H1 (cell line): Measurements from ENCODE around the gene SEZ6. TPM values are rescaled to one million over a fixed set of nuclear protein-coding genes. Genes with fewer than 3 reads are reported as not detected.

ENCODE experiments used
- CTCF ChIA-PET: fragments of 300-600 bp; sonication (Branson Sonifier 250); formaldehyde crosslinking; loops from one replicate; lab custom pipeline; 2021; ENCODE audit not compliant: partially characterized antibody; lab: Charles Lee
- POLR2A ChIA-PET: fragments of 300-600 bp; sonication (Branson Sonifier 250); formaldehyde crosslinking; loops from one replicate; lab custom pipeline; 2021; ENCODE audit warnings: inconsistent platforms; ENCODE audit not compliant: partially characterized antibody; lab: Charles Lee
- DNase-seq, 2 experiments: peaks; one replicate each; pipeline versions ENCODE4 v3.0.0 to v3.0.0-alpha.2; 2010 to 2022; ENCODE audit warnings: low spot score in 2 of 2, low read depth in 1 of 2, mixed read lengths in 1 of 2
- FAIRE-seq: peaks from 2 replicates; lab custom pipeline; 2011; peaks lifted over from hg19 to GRCh38; lab: Jason Lieb, UNC
- H2AFZ ChIP-seq: 2 replicates; pipeline ENCODE4 v1.8.1; 2012; ENCODE audit warnings: low read length, inconsistent platforms
- H2AK5ac ChIP-seq: 2 replicates; pipeline ENCODE4 v1.6.1; 2013; ENCODE audit warnings: low read depth, low read length
- H2BK120ac ChIP-seq: replicated peaks from 2 replicates; pipeline ENCODE3; 2013; ENCODE audit warnings: low read depth, low read length, inconsistent platforms
- H2BK12ac ChIP-seq: 2 replicates; pipeline ENCODE4 v1.6.1; 2013; ENCODE audit warnings: low read depth, low read length
- H2BK15ac ChIP-seq: 2 replicates; pipeline ENCODE4 v1.6.1; 2013; ENCODE audit warnings: low read length
- H2BK20ac ChIP-seq: 2 replicates; pipeline ENCODE4 v1.6.1; 2013; ENCODE audit warnings: low read length
- H2BK5ac ChIP-seq: 2 replicates; pipeline ENCODE4 v1.6.1; 2013; ENCODE audit warnings: low read depth, low read length
- H3K14ac ChIP-seq: 2 replicates; pipeline ENCODE4 v1.6.1; 2013; ENCODE audit warnings: inconsistent platforms; ENCODE audit not compliant: insufficient read length
- H3K18ac ChIP-seq: 2 replicates; pipeline ENCODE4 v1.6.1; 2013; ENCODE audit warnings: low read length; ENCODE audit errors: extremely low read depth
- H3K23ac ChIP-seq: 2 replicates; pipeline ENCODE4 v1.6.1; 2013; ENCODE audit warnings: inconsistent platforms; ENCODE audit not compliant: insufficient read length
- H3K23me2 ChIP-seq: 2 replicates; pipeline ENCODE4 v1.6.1; 2013; ENCODE audit warnings: low read depth, low read length
- H3K27ac ChIP-seq: 2 replicates; pipeline ENCODE4 v1.6.1; 2011; ENCODE audit warnings: low read depth, low read length, inconsistent platforms
- H3K27me3 ChIP-seq, 4 experiments: replicated peaks in 1 of 4; 1 replicate in 1 of 4; 2 replicates in 3 of 4; pipeline versions ENCODE4 v1.6.1 to v1.8.1; 2011 to 2013; ENCODE audit warnings: low read length in 3 of 4, mild to moderate bottlenecking in 3 of 4, inconsistent platforms in 2 of 4, mixed read lengths in 2 of 4, moderate library complexity in 1 of 4; ENCODE audit not compliant: control insufficient read depth in 3 of 4, insufficient read depth in 3 of 4; ENCODE audit errors: extremely low read depth in 1 of 4
- H3K36me3 ChIP-seq, 4 experiments: 2 replicates each; pipeline versions ENCODE4 v1.6.1 to v1.8.1; 2011 to 2013; ENCODE audit warnings: mild to moderate bottlenecking in 4 of 4, low read length in 3 of 4, moderate library complexity in 2 of 4, control low read depth in 1 of 4, inconsistent platforms in 1 of 4; ENCODE audit not compliant: insufficient read depth in 4 of 4, control insufficient read depth in 2 of 4
- H3K4ac ChIP-seq: replicated peaks from 2 replicates; pipeline ENCODE3; 2013; ENCODE audit warnings: low read length, low read depth, mixed read lengths, inconsistent platforms; ENCODE audit not compliant: insufficient read length
- H3K4me1 ChIP-seq, 4 experiments: replicated peaks in 1 of 4; 1 replicate in 1 of 4; 2 replicates in 3 of 4; pipeline versions ENCODE4 v1.6.1 to v1.8.1; 2011 to 2013; ENCODE audit warnings: low read length in 3 of 4, inconsistent platforms in 2 of 4, mixed read lengths in 1 of 4; ENCODE audit not compliant: insufficient read depth in 4 of 4, control insufficient read depth in 3 of 4
- H3K4me2 ChIP-seq, 2 experiments: 2 replicates each; pipeline versions ENCODE4 v1.6.1 to v1.8.1; 2011 to 2013; ENCODE audit warnings: low read depth in 2 of 2, low read length in 2 of 2, control low read depth in 1 of 2, inconsistent platforms in 1 of 2, mild to moderate bottlenecking in 1 of 2; ENCODE audit not compliant: insufficient read depth in 1 of 2
- H3K4me3 ChIP-seq, 4 experiments: fragments of 200-600, 300-600 bp in 1 of 4; sonication (generic), shearing (Covaris generic), sonication (Bioruptor Twin) in 1 of 4; 2 replicates each; pipeline versions ENCODE4 v1.5.1 to v1.8.1; 2011 to 2016; ENCODE audit warnings: low read length in 4 of 4, low read depth in 3 of 4, control low read depth in 2 of 4, inconsistent platforms in 2 of 4, mild to moderate bottlenecking in 2 of 4, mixed read lengths in 1 of 4, moderate library complexity in 1 of 4; ENCODE audit not compliant: insufficient read depth in 2 of 4; ENCODE audit errors: extremely low read depth in 1 of 4
- H3K56ac ChIP-seq: replicated peaks from 2 replicates; pipeline ENCODE3; 2013; ENCODE audit warnings: low read depth, mild to moderate bottlenecking, mixed read lengths, low read length, inconsistent platforms; ENCODE audit not compliant: insufficient read length
- H3K79me1 ChIP-seq: 2 replicates; pipeline ENCODE4 v1.6.1; 2013; ENCODE audit warnings: low read depth, low read length, control low read depth
- H3K79me2 ChIP-seq, 2 experiments: 2 replicates each; pipeline versions ENCODE4 v1.6.1 to v1.8.1; 2012 to 2013; ENCODE audit warnings: low read length in 2 of 2, mild to moderate bottlenecking in 2 of 2, inconsistent platforms in 1 of 2; ENCODE audit not compliant: insufficient read depth in 2 of 2, control insufficient read depth in 1 of 2
- H3K9ac ChIP-seq, 4 experiments: replicated peaks in 1 of 4; 1 replicate in 1 of 4; 2 replicates in 3 of 4; pipeline versions ENCODE4 v1.6.1 to v1.8.1; 2011 to 2013; ENCODE audit warnings: low read depth in 3 of 4, low read length in 3 of 4, control low read depth in 2 of 4, mild to moderate bottlenecking in 2 of 4, moderate library complexity in 2 of 4, inconsistent platforms in 1 of 4; ENCODE audit errors: extremely low read depth in 1 of 4
- H3K9me3 ChIP-seq, 2 experiments: 2 replicates each; pipeline versions ENCODE4 v1.6.1 to v1.8.1; 2012 to 2013; ENCODE audit warnings: mild to moderate bottlenecking in 2 of 2, moderate library complexity in 2 of 2, control low read depth in 1 of 2, inconsistent platforms in 1 of 2, low read depth in 1 of 2, low read length in 1 of 2, mixed read lengths in 1 of 2; ENCODE audit not compliant: insufficient read depth in 2 of 2
- H4K20me1 ChIP-seq, 2 experiments: replicated peaks in 1 of 2; 2 replicates each; pipeline versions ENCODE3 to v1.8.1; 2011 to 2013; ENCODE audit warnings: inconsistent platforms in 2 of 2, low read length in 2 of 2, mild to moderate bottlenecking in 1 of 2; ENCODE audit not compliant: insufficient read depth in 2 of 2, control insufficient read depth in 1 of 2
- H4K5ac ChIP-seq: 2 replicates; pipeline ENCODE4 v1.6.1; 2013; ENCODE audit warnings: low read length, low read depth, mixed read lengths, inconsistent platforms; ENCODE audit not compliant: insufficient read length
- H4K8ac ChIP-seq: 2 replicates; pipeline ENCODE4 v1.8.0; 2013; ENCODE audit warnings: mild to moderate bottlenecking, moderate library complexity, low read length, inconsistent platforms; ENCODE audit not compliant: insufficient read depth; ENCODE audit errors: extremely low read depth
- H4K91ac ChIP-seq: replicated peaks from 2 replicates; pipeline ENCODE3; 2013; ENCODE audit warnings: low read length, mixed read lengths, inconsistent platforms; ENCODE audit not compliant: insufficient read length
- HDAC2 ChIP-seq, 2 experiments: fragments of 300-600 bp in 1 of 2; sonication (generic) in 1 of 2; IDR thresholded peaks; 2 replicates each; pipeline ENCODE4 v1.6.1; 2011 to 2012; ENCODE audit warnings: low read depth in 2 of 2, low read length in 2 of 2, mild to moderate bottlenecking in 2 of 2, moderate library complexity in 2 of 2, borderline replicate concordance in 1 of 2, inconsistent platforms in 1 of 2
- SIN3A ChIP-seq, 2 experiments: IDR thresholded peaks in 1 of 2; conservative IDR thresholded peaks in 1 of 2; 2 replicates each; pipeline ENCODE4 v1.6.1; 2011 to 2012; ENCODE audit warnings: low read length in 2 of 2, improper control_type of control experiment in 1 of 2, low read depth in 1 of 2, mild to moderate bottlenecking in 1 of 2
- WGBS, 2 experiments: shearing (Covaris generic) in 1 of 2; methylation state at CpG; one replicate each; pipeline versions ENCODE4 v1.1.6 to v1.1.7; 2013 to 2015; ENCODE audit warnings: low lambda C conversion rate in 2 of 2, mixed read lengths in 2 of 2, inconsistent platforms in 1 of 2, low coverage in 1 of 2, missing lambda C conversion rate in 1 of 2; ENCODE audit not compliant: insufficient replicate concordance in 2 of 2, insufficient coverage in 1 of 2, insufficient read length in 1 of 2; ENCODE audit errors: extremely low coverage in 1 of 2, missing lambda C conversion rate in 1 of 2; 5-methylcytosine and 5-hydroxymethylcytosine counted together
- polyA plus RNA-seq, 7 experiments: library from polyadenylated mRNA; depleted of rRNA in 3 of 7; stranded (reverse) in 5 of 7; unstranded in 2 of 7; fragments of >200 nt in 5 of 7; fragments of 200-250 nt in 2 of 7; gene quantifications; 1 replicate in 5 of 7; 2 replicates in 1 of 7; 4 replicates in 1 of 7; pipeline versions ENCODE4 v1.2.1 to v1.2.3, GENCODE V29; 2011 to 2013; ENCODE audit warnings: missing spikeins in 2 of 7, mixed read lengths in 2 of 7
- total RNA-seq: library from RNA; stranded (reverse); fragmentation: NEBNext Ultra II Directional; extraction: Animal tissue kit (Norgen Biotek cat#: 25700); gene quantifications from 2 replicates; pipeline ENCODE4 v1.2.1, GENCODE V29; 2021

SEZ6 gene
- total and polyA plus RNA-seq, 2 of the 8 experiments (the other 6 are each of a cell fraction or from before 2014, with no cell fraction given) = 6.9 to 16.1 TPM

- Histone ChIP-seq H3K14ac (no peak overlapping the region), H3K56ac (no peak overlapping the region), H2BK20ac (0 out of 2 replicates have a peak overlapping the region, but pooled peaks have one; percentile 80), H3K4me2 (no peak overlapping the region), H2BK15ac (peak overlapping the region; percentile 82; the same call in 1 of the 2 replicates), H4K91ac (no peak overlapping the region), H2BK120ac (peak overlapping the region; percentile 24), H3K4me3 (no peak overlapping the region), H3K27ac (no peak overlapping the region), H3K27me3 (no peaks in the 10 kb centered on the region), H3K9me3 (no peaks in the 10 kb centered on the region), H3K18ac (no peak overlapping the region), H3K9ac (no peak overlapping the region), H3K4ac (no peak overlapping the region), H2BK5ac (peak overlapping the region; percentile 50; the same call in 1 of the 2 replicates), H3K23ac (no peak overlapping the region), H3K79me1 (0 out of 2 replicates have a peak, but pooled peaks cover 2% of the 10 kb centered on the region), H2AFZ (no peak overlapping the region), H2AK5ac (peak overlapping the region; percentile 46; the same call in 1 of the 2 replicates), H2BK12ac (peak overlapping the region; percentile 52; the same call in 1 of the 2 replicates), H4K5ac (no peak overlapping the region), H3K79me2 (peaks cover 0 to 6% of the 10 kb centered on the region in 2 experiments; a peak in 1 of 4 replicates), H3K4me1 (peaks cover 7 to 27% (median 15%) of the 10 kb centered on the region in 4 experiments), H3K23me2 (peaks cover 4% of the 10 kb centered on the region; the same call in 1 of the 2 replicates), H4K20me1 (no peaks in the 10 kb centered on the region), H3K36me3 (peaks cover 0 to 19% (median 1%) of the 10 kb centered on the region in 4 experiments; a peak in 3 of 8 replicates), H4K8ac (no peak overlapping the region)
- DNase-seq (no peak), FAIRE-seq (no peak)
- TF ChIP-seq HDAC2 (IDR thresholded peaks at IDR 0.05; ENCODE audit: borderline replicate concordance in 1 of 2, low read depth in 2 of 2, low read length in 2 of 2) = no peak
- TF ChIP-seq SIN3A (conservative IDR thresholded peaks at IDR 0.05 in 1 of 2, IDR thresholded peaks at IDR 0.05 in 1 of 2; ENCODE audit: low read depth in 1 of 2, low read length in 2 of 2) = no peak
- CTCF ChIA-PET = interaction anchor here (0.8 to 4.4 kb wide), 5 partner anchors 17 to 81 kb away, joined by 3 to 21 read pairs (median 7); no protein-coding TSS in a partner anchor
- WGBS, 2 experiments = 92% methylated on average over 5 of the region's 5 CpGs; no CpG with 5 or more reads in 1 of the 2 experiments
- POLR2A ChIA-PET = no interaction called here
Observed at GRCh38 chr17:29046473-29046839, 40.6 kb upstream of the SEZ6 start.
